GM06990 (cell line): Measurements from ENCODE around the gene PYGO2.

Experiments used
- DNase-seq: peaks from one replicate; pipeline ENCODE4 v3.0.0-alpha.2; 2011; ENCODE audit not compliant: insufficient read length; ENCODE audit errors: extremely low read depth
- H3K27me3 ChIP-seq: replicated peaks from 2 replicates; pipeline ENCODE4 v1.6.0; 2011; ENCODE audit warnings: low read length; ENCODE audit not compliant: control insufficient read depth, insufficient read depth
- H3K36me3 ChIP-seq: 2 replicates; pipeline ENCODE4 v1.5.1; 2011; ENCODE audit warnings: low read length; ENCODE audit not compliant: control insufficient read depth, insufficient read depth
- H3K4me3 ChIP-seq: replicated peaks from 2 replicates; pipeline ENCODE4 v1.5.1; 2011; ENCODE audit warnings: low read depth, mild to moderate bottlenecking, control low read depth, low read length
- CTCF ChIP-seq: IDR thresholded peaks from 2 replicates; pipeline ENCODE4 v1.5.1; 2011; ENCODE audit warnings: low read length, control low read depth, mild to moderate bottlenecking, inconsistent platforms; ENCODE audit not compliant: insufficient read depth, poor library complexity, severe bottlenecking

PYGO2 gene

DNA sequence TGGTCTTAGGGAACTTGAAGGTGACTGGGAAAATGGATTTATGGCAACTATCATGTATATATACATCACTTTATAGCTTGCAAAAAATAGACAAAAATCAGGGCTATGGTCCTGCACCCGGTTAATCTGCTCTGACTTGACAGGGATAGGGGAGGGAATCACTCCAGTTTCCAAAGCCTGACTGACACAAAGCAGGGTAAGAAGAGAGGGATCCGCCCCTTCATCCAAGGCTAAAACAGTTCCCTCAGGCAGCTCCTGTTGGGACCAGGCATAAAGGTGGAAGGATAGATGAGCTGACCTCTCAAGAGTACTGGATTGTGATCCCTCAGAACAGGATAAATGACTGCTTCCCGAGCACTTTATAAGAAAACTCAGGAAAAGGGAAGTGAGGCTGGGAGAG is 7.0 kb downstream of the PYGO2 start:
- Histone ChIP-seq H3K4me3 (peak overlapping the region; percentile 41), H3K36me3 (peaks cover 19% of the 10 kb centered on the region), H3K27me3 (no peaks in the 10 kb centered on the region)
- no peak for TF ChIP-seq CTCF
- no peak for DNase-seq

GRCh38 chr1:154953611-154954038 is 8.0 kb downstream of the PYGO2 start:
- no peak for TF ChIP-seq CTCF
- no peak for DNase-seq

GRCh38 chr1:154952664-154953063 is 8.9 kb downstream of the PYGO2 start:
- Histone ChIP-seq H3K27me3 (no peaks in the 10 kb centered on the region), H3K36me3 (peaks cover 12% of the 10 kb centered on the region), H3K4me3 (no peak overlapping the region)
- no peak for TF ChIP-seq CTCF
- DNase-seq = no peak

More at GRCh38 chr1:154953611-154954038, 8.0 kb downstream of the PYGO2 start:
- Histone ChIP-seq H3K4me3 (no peak overlapping the region), H3K36me3 (peaks cover 16% of the 10 kb centered on the region), H3K27me3 (no peaks in the 10 kb centered on the region)

- DNase-seq = no peak
- TF ChIP-seq CTCF = no peak
- Histone ChIP-seq H3K27me3 (no peaks in the 10 kb centered on the region), H3K36me3 (peaks cover 14% of the 10 kb centered on the region), H3K4me3 (0 out of 2 replicates have a peak overlapping the region, but pooled peaks have one; percentile 3)
Observed at GRCh38 chr1:154951901-154952657, 9.5 kb downstream of the PYGO2 start.

- no peak for TF ChIP-seq CTCF
- no peaks in the 10 kb centered on the region for H3K27me3 ChIP-seq
- H3K36me3 ChIP-seq = peaks cover 22% of the 10 kb centered on the region
- no peak for DNase-seq
- no peak overlapping the region for H3K4me3 ChIP-seq
Observed at GRCh38 chr1:154948079-154948478, 13.5 kb downstream of the PYGO2 start.
